Activated naive CD4-positive, alpha-beta T cell treated with anti-CD3 and anti-CD28 coated beads for 36 hours (primary cell): ENCODE data around the gene INPP5A. TPM values are rescaled to one million over a fixed set of nuclear protein-coding genes. Genes with fewer than 3 reads are reported as not detected.
"Not testable (repeated sequence)": the region's sequence is repeated elsewhere in the genome, so short reads cannot be mapped to it uniquely, and the experiment has no call there.

ENCODE experiments used
- CTCF ChIA-PET: fragments of 350-600 bp; sonication (Branson Sonifier 250); formaldehyde crosslinking; loops from one replicate; lab custom pipeline; 2021; ENCODE audit warnings: antibody characterized with exemption; lab: Charles Lee
- DNase-seq: peaks from one replicate; pipeline ENCODE4 v3.0.0-alpha.2; 2020
- H3K27ac Mint-ChIP-seq: one replicate; pipeline ENCODE4 v1.8.0; 2021; ENCODE audit warnings: mild to moderate bottlenecking, mixed read lengths
- H3K27me3 Mint-ChIP-seq: one replicate; pipeline ENCODE4 v1.8.0; 2021; ENCODE audit warnings: low read depth, mixed read lengths
- H3K36me3 Mint-ChIP-seq: one replicate; pipeline ENCODE4 v1.8.0; 2021; ENCODE audit warnings: low read depth, mixed read lengths
- H3K4me1 Mint-ChIP-seq: one replicate; pipeline ENCODE4 v1.8.0; 2021; ENCODE audit warnings: low read depth, mixed read lengths
- H3K4me3 Mint-ChIP-seq: one replicate; pipeline ENCODE4 v1.8.0; 2021; ENCODE audit warnings: mild to moderate bottlenecking, moderate library complexity, mixed read lengths
- H3K9me3 Mint-ChIP-seq: one replicate; pipeline ENCODE4 v1.8.0; 2021; ENCODE audit warnings: mixed read lengths
- intact Hi-C: fragments of 100-400 bp; cut with micrococcal nuclease; formaldehyde crosslinking; loops from one replicate; pipeline ENCODE4 v1.15.1; 2023
- total RNA-seq, 2 experiments: library from RNA; stranded (reverse); gene quantifications; one replicate each; pipeline ENCODE4 v1.2.3, GENCODE V29; 2021

Gene INPP5A
- total RNA-seq, 2 experiments from 2014 or later, result 17.3 to 19.5 TPM

- H3K27ac Mint-ChIP-seq, result no peak overlapping the region
- CTCF ChIA-PET, result interaction anchor here (0.6 kb wide), 1 partner anchor 104 kb away, joined by 5 read pairs; no protein-coding TSS in a partner anchor
- peaks cover 41% of the 10 kb centered on the region for H3K36me3 Mint-ChIP-seq
- H3K4me1 Mint-ChIP-seq, result no peaks in the 10 kb centered on the region
- H3K9me3 Mint-ChIP-seq, result peaks cover 9% of the 10 kb centered on the region
- no peaks in the 10 kb centered on the region for H3K27me3 Mint-ChIP-seq
- intact Hi-C loops, result no loop called here
- H3K4me3 Mint-ChIP-seq, result no peak overlapping the region
- DNase-seq, result no peak
These were observed 164.2 kb downstream of the INPP5A start for GRCh38 chr10:132701846-132702190.

GRCh38 chr10:132702601-132703418 is 165.2 kb downstream of the INPP5A start:
- intact Hi-C loops, result no loop called here
- CTCF ChIA-PET, result no interaction called here
- Mint-ChIP-seq H3K9me3 (peaks cover 9% of the 10 kb centered on the region), H3K4me1 (no peaks in the 10 kb centered on the region), H3K4me3 (no peak overlapping the region), H3K36me3 (peaks cover 43% of the 10 kb centered on the region), H3K27ac (no peak overlapping the region), H3K27me3 (no peaks in the 10 kb centered on the region)
- DNase-seq, result no peak

- H3K9me3 Mint-ChIP-seq, result peaks cover 9% of the 10 kb centered on the region
- CTCF ChIA-PET, result no interaction called here
- H3K4me1 Mint-ChIP-seq, result no peaks in the 10 kb centered on the region
- H3K27ac Mint-ChIP-seq, result no peak overlapping the region
- DNase-seq, result no peak
- H3K27me3 Mint-ChIP-seq, result no peaks in the 10 kb centered on the region
- no peak overlapping the region for H3K4me3 Mint-ChIP-seq
- intact Hi-C loops, result no loop called here
- peaks cover 38% of the 10 kb centered on the region for H3K36me3 Mint-ChIP-seq
These were observed 165.9 kb downstream of the INPP5A start for GRCh38 chr10:132703419-132704007.

- DNase-seq, result no peak
- intact Hi-C loops, result no loop called here
- H3K27ac Mint-ChIP-seq, result no peak overlapping the region
- H3K27me3 Mint-ChIP-seq, result no peaks in the 10 kb centered on the region
- no peak overlapping the region for H3K4me3 Mint-ChIP-seq
- H3K4me1 Mint-ChIP-seq, result no peaks in the 10 kb centered on the region
- peaks cover 9% of the 10 kb centered on the region for H3K9me3 Mint-ChIP-seq
- CTCF ChIA-PET, result interaction anchor here (1.0 kb wide), 1 partner anchor 50 kb away, joined by 4 read pairs; no protein-coding TSS in a partner anchor
- H3K36me3 Mint-ChIP-seq, result peaks cover 38% of the 10 kb centered on the region
These were observed 166.6 kb downstream of the INPP5A start for GRCh38 chr10:132704008-132704814.

GRCh38 chr10:132704815-132705064 is 167.2 kb downstream of the INPP5A start:
- peaks cover 38% of the 10 kb centered on the region for H3K36me3 Mint-ChIP-seq
- H3K27ac Mint-ChIP-seq, H3K4me1 Mint-ChIP-seq, H3K27me3 Mint-ChIP-seq, H3K9me3 Mint-ChIP-seq, DNase-seq, intact Hi-C loops, H3K4me3 Mint-ChIP-seq: not testable (repeated sequence)
- CTCF ChIA-PET, result interaction anchor here (1.0 kb wide), 1 partner anchor 50 kb away, joined by 4 read pairs; no protein-coding TSS in a partner anchor

- CTCF ChIA-PET, result no interaction called here
- intact Hi-C loops, result no loop called here
- no peak overlapping the region for H3K4me3 Mint-ChIP-seq
- H3K27me3 Mint-ChIP-seq, result no peaks in the 10 kb centered on the region
- H3K9me3 Mint-ChIP-seq, result peaks cover 9% of the 10 kb centered on the region
- H3K27ac Mint-ChIP-seq, result no peak overlapping the region
- no peak for DNase-seq
- H3K36me3 Mint-ChIP-seq, result peaks cover 38% of the 10 kb centered on the region
- no peaks in the 10 kb centered on the region for H3K4me1 Mint-ChIP-seq
These were observed 167.6 kb downstream of the INPP5A start for GRCh38 chr10:132705173-132705572.

GRCh38 chr10:132705943-132706342 is 168.4 kb downstream of the INPP5A start:
- no peak for DNase-seq
- Mint-ChIP-seq H3K27ac (no peak overlapping the region), H3K9me3 (peaks cover 9% of the 10 kb centered on the region), H3K27me3 (no peaks in the 10 kb centered on the region), H3K36me3 (peaks cover 42% of the 10 kb centered on the region), H3K4me1 (no peaks in the 10 kb centered on the region), H3K4me3 (no peak overlapping the region)
- intact Hi-C loops, result no loop called here
- CTCF ChIA-PET, result no interaction called here

GRCh38 chr10:132706701-132707100 is 169.1 kb downstream of the INPP5A start:
- no peak overlapping the region for H3K27ac Mint-ChIP-seq
- H3K4me3 Mint-ChIP-seq, result no peak overlapping the region
- no peak for DNase-seq
- no peaks in the 10 kb centered on the region for H3K27me3 Mint-ChIP-seq
- no peaks in the 10 kb centered on the region for H3K4me1 Mint-ChIP-seq
- CTCF ChIA-PET, result no interaction called here
- H3K9me3 Mint-ChIP-seq, result peaks cover 9% of the 10 kb centered on the region
- intact Hi-C loops, result no loop called here
- peaks cover 42% of the 10 kb centered on the region for H3K36me3 Mint-ChIP-seq

GRCh38 chr10:132707121-132707775 is 169.7 kb downstream of the INPP5A start:
- H3K27ac Mint-ChIP-seq, result no peak overlapping the region
- DNase-seq, result no peak
- peaks cover 43% of the 10 kb centered on the region for H3K36me3 Mint-ChIP-seq
- H3K4me1 Mint-ChIP-seq, result no peaks in the 10 kb centered on the region
- H3K27me3 Mint-ChIP-seq, result no peaks in the 10 kb centered on the region
- CTCF ChIA-PET, result no interaction called here
- H3K9me3 Mint-ChIP-seq, result peaks cover 9% of the 10 kb centered on the region
- intact Hi-C loops, result no loop called here
- H3K4me3 Mint-ChIP-seq, result no peak overlapping the region

GRCh38 chr10:132707776-132708171 is 170.2 kb downstream of the INPP5A start:
- H3K4me1 Mint-ChIP-seq, result no peaks in the 10 kb centered on the region
- intact Hi-C loops, result no loop called here
- peaks cover 46% of the 10 kb centered on the region for H3K36me3 Mint-ChIP-seq
- no peaks in the 10 kb centered on the region for H3K27me3 Mint-ChIP-seq
- H3K4me3 Mint-ChIP-seq, result no peak overlapping the region
- H3K27ac Mint-ChIP-seq, result no peak overlapping the region
- CTCF ChIA-PET, result no interaction called here
- no peak for DNase-seq
- H3K9me3 Mint-ChIP-seq, result peaks cover 9% of the 10 kb centered on the region

GRCh38 chr10:132708441-132708840 is 170.9 kb downstream of the INPP5A start:
- intact Hi-C loops, result no loop called here
- Mint-ChIP-seq H3K27ac (no peak overlapping the region), H3K4me3 (no peak overlapping the region), H3K36me3 (peaks cover 44% of the 10 kb centered on the region), H3K4me1 (no peaks in the 10 kb centered on the region), H3K9me3 (peaks cover 9% of the 10 kb centered on the region), H3K27me3 (no peaks in the 10 kb centered on the region)
- CTCF ChIA-PET, result no interaction called here
- no peak for DNase-seq

- CTCF ChIA-PET, result no interaction called here
- H3K9me3 Mint-ChIP-seq, result peaks cover 9% of the 10 kb centered on the region
These were observed 171.3 kb downstream of the INPP5A start for GRCh38 chr10:132708936-132709335.

More at GRCh38 chr10:132708936-132709335, 171.3 kb downstream of the INPP5A start:
- H3K4me3 Mint-ChIP-seq, result no peak overlapping the region
- intact Hi-C loops, result no loop called here
- H3K27ac Mint-ChIP-seq, result no peak overlapping the region
- no peaks in the 10 kb centered on the region for H3K27me3 Mint-ChIP-seq
- H3K36me3 Mint-ChIP-seq, result peaks cover 42% of the 10 kb centered on the region
- no peak for DNase-seq
- no peaks in the 10 kb centered on the region for H3K4me1 Mint-ChIP-seq
